Suprapubic skin (tissue), 3 donors: ENCODE data around the gene RFX6.

ENCODE experiments used
- CTCF ChIP-seq, 2 donors: fragments of 200-600 bp in 1 of 2; fragments of 450-650 bp in 1 of 2; sonication (generic) in 1 of 2; IDR thresholded peaks; one replicate each; pipeline ENCODE4 v1.5.1; 2016 to 2019; ENCODE audit warnings: antibody characterized with exemption in 2 of 2, mild to moderate bottlenecking in 1 of 2, moderate library complexity in 1 of 2
- EP300 ChIP-seq: sonication (generic); formaldehyde crosslinking; IDR thresholded peaks from one replicate; pipeline ENCODE4 v1.6.1; 2017; ENCODE audit warnings: antibody characterized with exemption

DNA sequence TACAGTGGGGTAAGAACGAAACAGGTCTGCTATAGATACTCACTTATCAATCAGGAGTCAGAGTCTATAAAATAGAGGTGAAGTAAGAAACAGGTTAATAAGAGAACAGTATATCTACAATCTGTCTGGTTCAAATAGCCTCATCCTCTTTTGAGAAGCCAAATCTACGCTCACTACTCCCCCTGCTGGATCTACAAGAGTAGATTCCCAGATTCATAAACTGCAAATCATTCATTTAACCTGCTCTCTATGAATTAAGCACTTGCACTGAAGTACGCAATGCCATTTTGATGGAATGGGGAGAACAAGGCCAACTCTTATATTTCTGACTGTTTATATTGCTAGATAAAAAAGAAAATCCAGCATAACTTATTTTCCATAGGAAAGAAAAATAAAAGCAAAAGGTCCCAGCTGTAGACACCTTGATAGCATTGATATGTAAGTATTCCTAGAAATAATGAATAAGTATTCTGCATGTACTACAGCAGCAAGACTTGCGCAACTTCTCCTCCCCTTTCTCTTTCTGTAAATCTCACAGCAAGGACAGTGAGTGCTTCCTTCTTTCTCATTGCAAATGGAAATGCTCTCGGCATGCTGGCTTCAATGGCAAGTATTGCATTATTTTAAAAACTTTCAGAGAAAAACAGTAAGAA, 92.3 kb downstream of the RFX6 start:
- TF ChIP-seq CTCF (IDR thresholded peaks at IDR 0.05) (peak in 1 of 2 donors; percentile 50), EP300 (no peak)
